22Rv1 (cell line): ENCODE measurements around the gene BIN1.

ENCODE experiments used
- ZFX ChIP-seq: fragments of 450-650 bp; IDR thresholded peaks from 2 replicates; pipeline ENCODE4 v1.6.1; 2017; ENCODE audit warnings: antibody characterized with exemption, borderline replicate concordance
- TF ChIP-seq, protein P1 (sequence below): fragments of 450-650 bp; IDR thresholded peaks from 2 replicates; pipeline ENCODE4 v1.5.1; 2017; ENCODE audit warnings: mild to moderate bottlenecking

- no peak for TF ChIP-seq ZFX
- TF ChIP-seq, protein P1, sequence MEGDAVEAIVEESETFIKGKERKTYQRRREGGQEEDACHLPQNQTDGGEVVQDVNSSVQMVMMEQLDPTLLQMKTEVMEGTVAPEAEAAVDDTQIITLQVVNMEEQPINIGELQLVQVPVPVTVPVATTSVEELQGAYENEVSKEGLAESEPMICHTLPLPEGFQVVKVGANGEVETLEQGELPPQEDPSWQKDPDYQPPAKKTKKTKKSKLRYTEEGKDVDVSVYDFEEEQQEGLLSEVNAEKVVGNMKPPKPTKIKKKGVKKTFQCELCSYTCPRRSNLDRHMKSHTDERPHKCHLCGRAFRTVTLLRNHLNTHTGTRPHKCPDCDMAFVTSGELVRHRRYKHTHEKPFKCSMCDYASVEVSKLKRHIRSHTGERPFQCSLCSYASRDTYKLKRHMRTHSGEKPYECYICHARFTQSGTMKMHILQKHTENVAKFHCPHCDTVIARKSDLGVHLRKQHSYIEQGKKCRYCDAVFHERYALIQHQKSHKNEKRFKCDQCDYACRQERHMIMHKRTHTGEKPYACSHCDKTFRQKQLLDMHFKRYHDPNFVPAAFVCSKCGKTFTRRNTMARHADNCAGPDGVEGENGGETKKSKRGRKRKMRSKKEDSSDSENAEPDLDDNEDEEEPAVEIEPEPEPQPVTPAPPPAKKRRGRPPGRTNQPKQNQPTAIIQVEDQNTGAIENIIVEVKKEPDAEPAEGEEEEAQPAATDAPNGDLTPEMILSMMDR, result no peak
These were observed 58.4 kb downstream of the BIN1 start for GRCh38 chr2:127048618-127048935.
